ENCODE measurements around the gene OR5I1. TPM values are rescaled to one million over a fixed set of nuclear protein-coding genes. Genes with fewer than 3 reads are reported as not detected.

Gene OR5I1
- total RNA-seq (2014; rRNA removed; shearing (Covaris generic)) (not detected in 2 replicates), polyA plus RNA-seq (2016; fragmentation: Nextera tagmentation; extraction: Ambion mirVana) (not detected in 2 replicates)
- long read RNA-seq, result 0 reads

DNA sequence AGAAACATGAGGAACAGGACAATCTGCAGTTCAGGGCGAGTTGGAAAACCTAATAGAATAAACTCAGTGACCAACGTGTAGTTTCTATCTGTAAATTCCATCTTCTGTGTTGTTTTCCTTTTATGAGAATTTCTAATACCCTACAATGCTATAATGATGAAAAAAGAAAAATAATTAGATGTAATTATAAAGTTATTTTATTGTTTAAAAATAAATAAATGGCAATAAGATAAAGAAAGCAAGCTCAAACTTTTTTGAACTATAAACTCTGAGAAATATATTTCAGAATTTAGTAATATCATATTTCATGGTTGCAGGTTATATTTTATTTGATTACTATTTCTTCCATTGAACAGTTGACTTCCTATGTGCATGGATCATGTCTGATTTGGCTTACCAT is at the start of gene OR5I1:
Gene OR5I1, minus strand, starts transcription at position 101 of the 400 bp plus-strand sequence. Its CDS starts 0 bp downstream, at position 101.
- DNase-seq (ENCODE audit: low spot score), result no peak
- no peaks in the 10 kb centered on the region for H4K20me1 ChIP-seq (replicated peaks; ENCODE audit: insufficient read depth)
- Mint-ChIP-seq H3K36me3 (ENCODE audit: low read depth) (no peaks in the 10 kb centered on the region; the same call in 2 of the 3 replicates), H3K9me3 (peaks cover 25% of the 10 kb centered on the region), H3K27me3 (ENCODE audit: insufficient read depth, low read depth, poor library complexity) (no peaks in the 10 kb centered on the region), H3K4me1 (no peaks in the 10 kb centered on the region), H3K27ac (no peak within 1 kb of the TSS), H3K4me3 (no peak within 1 kb of the TSS)
- ATAC-seq, result no peak
- no peak within 1 kb of the TSS for H2AFZ ChIP-seq
- H3K27me3 ChIP-seq (ENCODE audit: insufficient read depth), result no peaks in the 10 kb centered on the region
- TF ChIP-seq, protein P1, sequence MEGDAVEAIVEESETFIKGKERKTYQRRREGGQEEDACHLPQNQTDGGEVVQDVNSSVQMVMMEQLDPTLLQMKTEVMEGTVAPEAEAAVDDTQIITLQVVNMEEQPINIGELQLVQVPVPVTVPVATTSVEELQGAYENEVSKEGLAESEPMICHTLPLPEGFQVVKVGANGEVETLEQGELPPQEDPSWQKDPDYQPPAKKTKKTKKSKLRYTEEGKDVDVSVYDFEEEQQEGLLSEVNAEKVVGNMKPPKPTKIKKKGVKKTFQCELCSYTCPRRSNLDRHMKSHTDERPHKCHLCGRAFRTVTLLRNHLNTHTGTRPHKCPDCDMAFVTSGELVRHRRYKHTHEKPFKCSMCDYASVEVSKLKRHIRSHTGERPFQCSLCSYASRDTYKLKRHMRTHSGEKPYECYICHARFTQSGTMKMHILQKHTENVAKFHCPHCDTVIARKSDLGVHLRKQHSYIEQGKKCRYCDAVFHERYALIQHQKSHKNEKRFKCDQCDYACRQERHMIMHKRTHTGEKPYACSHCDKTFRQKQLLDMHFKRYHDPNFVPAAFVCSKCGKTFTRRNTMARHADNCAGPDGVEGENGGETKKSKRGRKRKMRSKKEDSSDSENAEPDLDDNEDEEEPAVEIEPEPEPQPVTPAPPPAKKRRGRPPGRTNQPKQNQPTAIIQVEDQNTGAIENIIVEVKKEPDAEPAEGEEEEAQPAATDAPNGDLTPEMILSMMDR (conservative IDR thresholded peaks at IDR 0.05; ENCODE audit: low read depth in 2 of 2), result no peak
- TF ChIP-seq NANOG (IDR thresholded peaks at IDR 0.05; ENCODE audit: borderline replicate concordance), result no peak
- no peak for TF ChIP-seq POLR2AphosphoS5 (IDR thresholded peaks at IDR 0.05; ENCODE audit: low read depth)
- no peak for TF ChIP-seq ZNF114 (CRISPR knock-in tag; IDR thresholded peaks at IDR 0.05)
- TF ChIP-seq, protein P2, sequence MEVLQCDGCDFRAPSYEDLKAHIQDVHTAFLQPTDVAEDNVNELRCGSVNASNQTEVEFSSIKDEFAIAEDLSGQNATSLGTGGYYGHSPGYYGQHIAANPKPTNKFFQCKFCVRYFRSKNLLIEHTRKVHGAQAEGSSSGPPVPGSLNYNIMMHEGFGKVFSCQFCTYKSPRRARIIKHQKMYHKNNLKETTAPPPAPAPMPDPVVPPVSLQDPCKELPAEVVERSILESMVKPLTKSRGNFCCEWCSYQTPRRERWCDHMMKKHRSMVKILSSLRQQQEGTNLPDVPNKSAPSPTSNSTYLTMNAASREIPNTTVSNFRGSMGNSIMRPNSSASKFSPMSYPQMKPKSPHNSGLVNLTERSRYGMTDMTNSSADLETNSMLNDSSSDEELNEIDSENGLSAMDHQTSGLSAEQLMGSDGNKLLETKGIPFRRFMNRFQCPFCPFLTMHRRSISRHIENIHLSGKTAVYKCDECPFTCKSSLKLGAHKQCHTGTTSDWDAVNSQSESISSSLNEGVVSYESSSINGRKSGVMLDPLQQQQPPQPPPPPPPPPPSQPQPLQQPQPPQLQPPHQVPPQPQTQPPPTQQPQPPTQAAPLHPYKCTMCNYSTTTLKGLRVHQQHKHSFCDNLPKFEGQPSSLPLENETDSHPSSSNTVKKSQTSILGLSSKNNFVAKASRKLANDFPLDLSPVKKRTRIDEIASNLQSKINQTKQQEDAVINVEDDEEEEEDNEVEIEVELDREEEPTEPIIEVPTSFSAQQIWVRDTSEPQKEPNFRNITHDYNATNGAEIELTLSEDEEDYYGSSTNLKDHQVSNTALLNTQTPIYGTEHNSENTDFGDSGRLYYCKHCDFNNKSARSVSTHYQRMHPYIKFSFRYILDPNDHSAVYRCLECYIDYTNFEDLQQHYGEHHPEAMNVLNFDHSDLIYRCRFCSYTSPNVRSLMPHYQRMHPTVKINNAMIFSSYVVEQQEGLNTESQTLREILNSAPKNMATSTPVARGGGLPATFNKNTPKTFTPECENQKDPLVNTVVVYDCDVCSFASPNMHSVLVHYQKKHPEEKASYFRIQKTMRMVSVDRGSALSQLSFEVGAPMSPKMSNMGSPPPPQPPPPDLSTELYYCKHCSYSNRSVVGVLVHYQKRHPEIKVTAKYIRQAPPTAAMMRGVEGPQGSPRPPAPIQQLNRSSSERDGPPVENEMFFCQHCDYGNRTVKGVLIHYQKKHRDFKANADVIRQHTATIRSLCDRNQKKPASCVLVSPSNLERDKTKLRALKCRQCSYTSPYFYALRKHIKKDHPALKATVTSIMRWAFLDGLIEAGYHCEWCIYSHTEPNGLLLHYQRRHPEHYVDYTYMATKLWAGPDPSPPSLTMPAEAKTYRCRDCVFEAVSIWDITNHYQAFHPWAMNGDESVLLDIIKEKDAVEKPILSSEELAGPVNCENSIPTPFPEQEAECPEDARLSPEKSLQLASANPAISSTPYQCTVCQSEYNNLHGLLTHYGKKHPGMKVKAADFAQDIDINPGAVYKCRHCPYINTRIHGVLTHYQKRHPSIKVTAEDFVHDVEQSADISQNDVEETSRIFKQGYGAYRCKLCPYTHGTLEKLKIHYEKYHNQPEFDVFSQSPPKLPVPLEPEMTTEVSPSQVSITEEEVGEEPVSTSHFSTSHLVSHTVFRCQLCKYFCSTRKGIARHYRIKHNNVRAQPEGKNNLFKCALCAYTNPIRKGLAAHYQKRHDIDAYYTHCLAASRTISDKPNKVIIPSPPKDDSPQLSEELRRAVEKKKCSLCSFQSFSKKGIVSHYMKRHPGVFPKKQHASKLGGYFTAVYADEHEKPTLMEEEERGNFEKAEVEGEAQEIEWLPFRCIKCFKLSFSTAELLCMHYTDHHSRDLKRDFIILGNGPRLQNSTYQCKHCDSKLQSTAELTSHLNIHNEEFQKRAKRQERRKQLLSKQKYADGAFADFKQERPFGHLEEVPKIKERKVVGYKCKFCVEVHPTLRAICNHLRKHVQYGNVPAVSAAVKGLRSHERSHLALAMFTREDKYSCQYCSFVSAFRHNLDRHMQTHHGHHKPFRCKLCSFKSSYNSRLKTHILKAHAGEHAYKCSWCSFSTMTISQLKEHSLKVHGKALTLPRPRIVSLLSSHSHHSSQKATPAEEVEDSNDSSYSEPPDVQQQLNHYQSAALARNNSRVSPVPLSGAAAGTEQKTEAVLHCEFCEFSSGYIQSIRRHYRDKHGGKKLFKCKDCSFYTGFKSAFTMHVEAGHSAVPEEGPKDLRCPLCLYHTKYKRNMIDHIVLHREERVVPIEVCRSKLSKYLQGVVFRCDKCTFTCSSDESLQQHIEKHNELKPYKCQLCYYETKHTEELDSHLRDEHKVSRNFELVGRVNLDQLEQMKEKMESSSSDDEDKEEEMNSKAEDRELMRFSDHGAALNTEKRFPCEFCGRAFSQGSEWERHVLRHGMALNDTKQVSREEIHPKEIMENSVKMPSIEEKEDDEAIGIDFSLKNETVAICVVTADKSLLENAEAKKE (CRISPR knock-in tag; IDR thresholded peaks at IDR 0.05), result no peak
- TF ChIP-seq EZH2phosphoT487 (IDR thresholded peaks at IDR 0.05; ENCODE audit: unreplicated experiment), result no peak
- H3K9me2 ChIP-seq (ENCODE audit: insufficient read depth), result no peaks in the 10 kb centered on the region
- no peaks in the 10 kb centered on the region for H3K79me2 ChIP-seq (replicated peaks; ENCODE audit: insufficient read depth)
- no peak within 1 kb of the TSS for H3K27ac ChIP-seq (ENCODE audit: low read depth)
- no peaks in the 10 kb centered on the region for H3K36me3 ChIP-seq (ENCODE audit: insufficient read depth)
- H3K4me1 ChIP-seq (ENCODE audit: insufficient read depth), result no peaks in the 10 kb centered on the region
- no peaks in the 10 kb centered on the region for H3F3A ChIP-seq (replicated peaks; ENCODE audit: low read depth)
- no peak within 1 kb of the TSS for H3K4me3 ChIP-seq
- no peak within 1 kb of the TSS for H3K4me2 ChIP-seq

All from GM23338 (cell line).